HEK293 (cell line): Measurements from ENCODE around the gene GET3.
A peak's percentile ranks its signal among the peaks of the same experiment; 100 is the strongest.

Experiments
- HIC1 ChIP-seq: fragments of 450-650 bp; formaldehyde crosslinking; IDR thresholded peaks from 2 replicates; pipeline ENCODE4 v1.5.1; 2016; ENCODE audit warnings: missing biosample characterization, missing genetic modification characterization
- KLF16 ChIP-seq: fragments of 450-650 bp; formaldehyde crosslinking; IDR thresholded peaks from 2 replicates; pipeline ENCODE4 v1.5.1; 2017; ENCODE audit warnings: missing biosample characterization, missing genetic modification characterization
- RBAK ChIP-seq: fragments of 450-650 bp; formaldehyde crosslinking; IDR thresholded peaks from 2 replicates; pipeline ENCODE4 v1.5.1; 2016; ENCODE audit warnings: missing biosample characterization, missing genetic modification characterization
- REST ChIP-seq: fragments of 450-650 bp; formaldehyde crosslinking; IDR thresholded peaks from 2 replicates; pipeline ENCODE4 v1.5.1; 2016; ENCODE audit warnings: missing biosample characterization, missing genetic modification characterization
- SP3 ChIP-seq: fragments of 450-650 bp; formaldehyde crosslinking; IDR thresholded peaks from 2 replicates; pipeline ENCODE4 v1.5.1; 2016; ENCODE audit warnings: missing biosample characterization, missing genetic modification characterization
- SP7 ChIP-seq: fragments of 450-650 bp; formaldehyde crosslinking; IDR thresholded peaks from 2 replicates; pipeline ENCODE4 v1.5.1; 2016; ENCODE audit warnings: missing biosample characterization, missing genetic modification characterization
- ZBTB20 ChIP-seq: fragments of 450-650 bp; formaldehyde crosslinking; IDR thresholded peaks from 2 replicates; pipeline ENCODE4 v1.5.1; 2016; ENCODE audit warnings: missing biosample characterization, missing genetic modification characterization
- ZBTB21 ChIP-seq: fragments of 450-650 bp; formaldehyde crosslinking; IDR thresholded peaks from 2 replicates; pipeline ENCODE4 v1.5.1; 2017; ENCODE audit warnings: missing biosample characterization, missing genetic modification characterization
- ZFP41 ChIP-seq: fragments of 450-650 bp; formaldehyde crosslinking; IDR thresholded peaks from 2 replicates; pipeline ENCODE4 v1.5.1; 2016; ENCODE audit warnings: missing biosample characterization, missing genetic modification characterization, borderline replicate concordance
- ZNF140 ChIP-seq: fragments of 450-650 bp; formaldehyde crosslinking; IDR thresholded peaks from 2 replicates; pipeline ENCODE4 v1.5.1; 2016; ENCODE audit warnings: missing biosample characterization, missing genetic modification characterization
- ZNF146 ChIP-seq: fragments of 450-650 bp; formaldehyde crosslinking; IDR thresholded peaks from 2 replicates; pipeline ENCODE4 v1.5.1; 2016; ENCODE audit warnings: missing biosample characterization, missing genetic modification characterization
- ZNF202 ChIP-seq: fragments of 450-650 bp; formaldehyde crosslinking; IDR thresholded peaks from 2 replicates; pipeline ENCODE4 v1.5.1; 2016; ENCODE audit warnings: missing biosample characterization, missing genetic modification characterization, borderline replicate concordance
- ZNF311 ChIP-seq: fragments of 450-650 bp; formaldehyde crosslinking; IDR thresholded peaks from 2 replicates; pipeline ENCODE4 v1.5.1; 2017; ENCODE audit warnings: missing biosample characterization, missing genetic modification characterization, borderline replicate concordance
- ZNF354C ChIP-seq: fragments of 450-650 bp; formaldehyde crosslinking; IDR thresholded peaks from 2 replicates; pipeline ENCODE4 v1.5.1; 2016; ENCODE audit warnings: missing biosample characterization, missing genetic modification characterization, low read depth, borderline replicate concordance
- ZNF473 ChIP-seq: fragments of 450-650 bp; formaldehyde crosslinking; IDR thresholded peaks from 2 replicates; pipeline ENCODE4 v1.5.1; 2017; ENCODE audit warnings: missing biosample characterization, missing genetic modification characterization
- ZNF518A ChIP-seq: fragments of 450-650 bp; formaldehyde crosslinking; conservative IDR thresholded peaks from 2 replicates; pipeline ENCODE4 v1.5.1; 2016; ENCODE audit warnings: low read depth, missing biosample characterization, missing genetic modification characterization
- ZNF558 ChIP-seq: fragments of 450-650 bp; formaldehyde crosslinking; IDR thresholded peaks from 2 replicates; pipeline ENCODE4 v1.5.1; 2016; ENCODE audit warnings: missing biosample characterization, missing genetic modification characterization
- ZNF561 ChIP-seq: fragments of 450-650 bp; IDR thresholded peaks from 2 replicates; pipeline ENCODE4 v1.5.1; 2018; ENCODE audit warnings: missing biosample characterization, missing genetic modification characterization, borderline replicate concordance
- ZNF621 ChIP-seq: fragments of 450-650 bp; formaldehyde crosslinking; IDR thresholded peaks from 2 replicates; pipeline ENCODE4 v1.5.1; 2017; ENCODE audit warnings: missing biosample characterization, missing genetic modification characterization
- ZNF639 ChIP-seq: fragments of 450-650 bp; formaldehyde crosslinking; IDR thresholded peaks from 2 replicates; pipeline ENCODE4 v1.5.1; 2016; ENCODE audit warnings: missing biosample characterization, missing genetic modification characterization
- ZNF645 ChIP-seq: fragments of 450-650 bp; formaldehyde crosslinking; IDR thresholded peaks from 2 replicates; pipeline ENCODE4; 2016; ENCODE audit warnings: missing biosample characterization, missing genetic modification characterization
- ZNF660 ChIP-seq: fragments of 450-650 bp; IDR thresholded peaks from 2 replicates; pipeline ENCODE4 v1.5.1; 2018; ENCODE audit warnings: missing biosample characterization, mild to moderate bottlenecking, missing genetic modification characterization
- ZNF776 ChIP-seq: fragments of 450-650 bp; formaldehyde crosslinking; IDR thresholded peaks from 2 replicates; pipeline ENCODE4 v1.5.0; 2017; ENCODE audit warnings: missing biosample characterization, missing genetic modification characterization, borderline replicate concordance
- ZNF791 ChIP-seq: fragments of 450-650 bp; formaldehyde crosslinking; IDR thresholded peaks from 2 replicates; pipeline ENCODE4 v1.5.1; 2016; ENCODE audit warnings: missing biosample characterization, missing genetic modification characterization
- ZNF792 ChIP-seq: fragments of 450-650 bp; formaldehyde crosslinking; IDR thresholded peaks from 2 replicates; pipeline ENCODE4 v1.5.1; 2016; ENCODE audit warnings: missing biosample characterization, missing genetic modification characterization
- ZNF843 ChIP-seq: fragments of 450-650 bp; formaldehyde crosslinking; IDR thresholded peaks from 2 replicates; pipeline ENCODE4 v1.5.1; 2016; ENCODE audit warnings: missing biosample characterization, missing genetic modification characterization
- ZXDB ChIP-seq: fragments of 450-650 bp; formaldehyde crosslinking; IDR thresholded peaks from 2 replicates; pipeline ENCODE4 v1.5.1; 2016; ENCODE audit warnings: missing biosample characterization, missing genetic modification characterization

The GET3 gene

GRCh38 chr19:12736995-12737834 is at the start of gene GET3 (continued):
- TF ChIP-seq ZNF660 (tag by site-specific recombination) (peak; percentile 78), ZNF792 (tag by site-specific recombination) (no peak), ZNF518A (tag by site-specific recombination) (peak; percentile 50; the same call in 1 of the 2 replicates), ZNF645 (no peak), ZBTB20 (tag by site-specific recombination) (no peak), SP7 (tag by site-specific recombination) (peak; percentile 91), ZNF558 (tag by site-specific recombination) (peak; percentile 32; the same call in 1 of the 2 replicates), ZNF146 (tag by site-specific recombination) (0 out of 2 replicates have a peak, but pooled peaks have one; percentile 13), ZNF202 (tag by site-specific recombination) (no peak), ZNF311 (tag by site-specific recombination) (no peak), ZNF639 (tag by site-specific recombination) (peak; percentile 88), HIC1 (peak; percentile 89), ZNF776 (tag by site-specific recombination) (no peak), RBAK (tag by site-specific recombination) (no peak), ZFP41 (tag by site-specific recombination) (no peak), SP3 (peak; percentile 63), ZNF473 (tag by site-specific recombination) (no peak), ZNF354C (tag by site-specific recombination) (no peak), REST (tag by site-specific recombination) (peak; percentile 29; the same call in 1 of the 2 replicates), ZNF843 (tag by site-specific recombination) (peak; percentile 72), ZBTB21 (peak; percentile 46; the same call in 1 of the 2 replicates), ZNF140 (tag by site-specific recombination) (no peak), ZNF561 (tag by site-specific recombination) (peak; percentile 34; the same call in 1 of the 2 replicates), ZNF791 (tag by site-specific recombination) (no peak), ZNF621 (tag by site-specific recombination) (no peak), KLF16 (tag by site-specific recombination) (peak; percentile 86), ZXDB (tag by site-specific recombination) (peak; percentile 91)
